NCI-H2196 treated with DMSO at 0.1 percent for 48 hours (cell line): ENCODE results near the gene JMJD1C.
"Not testable (repeated sequence)": the region's sequence is repeated elsewhere in the genome, so short reads cannot be mapped to it uniquely, and the experiment has no call there.

Experiments
- DNase-seq: peaks from one replicate; lab custom pipeline; 2025; ENCODE audit not compliant: unreplicated experiment; lab: John Stamatoyannopoulos, UW

The JMJD1C gene

GRCh38 chr10:63365976-63366765 is 99.6 kb downstream of the JMJD1C start:
- no peak for DNase-seq

DNA sequence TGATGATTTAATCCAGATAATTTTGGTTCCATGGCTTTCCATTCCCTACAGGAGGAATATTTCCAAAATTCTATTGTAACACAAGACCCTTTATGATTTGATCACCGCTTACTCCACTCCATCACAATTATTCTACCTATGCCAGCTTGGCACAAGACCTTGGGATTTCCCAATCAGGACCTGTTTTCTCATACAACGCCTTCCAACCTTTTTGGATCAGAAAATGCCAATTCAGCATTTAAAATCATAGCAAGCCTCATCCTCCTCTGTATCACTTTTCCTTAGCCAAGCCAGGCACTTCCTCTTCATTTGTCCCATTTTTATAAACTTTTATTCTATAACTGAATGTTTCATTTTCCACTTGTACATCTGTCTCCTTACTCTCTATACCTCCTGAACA is 100.9 kb downstream of the JMJD1C start:
- no peak for DNase-seq

DNA sequence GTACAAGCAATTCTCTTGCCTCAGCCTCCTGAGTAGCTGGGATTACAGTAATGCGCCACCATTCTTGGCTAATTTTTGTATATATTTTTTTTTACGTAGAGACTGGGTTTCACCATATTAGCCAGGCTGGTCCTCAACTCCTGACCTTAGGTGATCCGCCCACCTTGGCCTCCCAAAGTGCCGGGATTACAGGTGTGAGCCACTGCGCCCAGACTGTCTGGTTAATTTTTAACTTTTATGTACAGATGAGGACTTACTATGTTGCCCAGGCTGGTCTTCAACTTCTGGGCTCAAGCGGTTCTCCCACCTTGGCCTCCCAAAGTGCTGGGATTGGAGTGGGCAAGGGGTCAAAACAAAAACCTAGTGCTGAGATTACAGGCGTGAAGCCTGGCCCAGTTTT is 101.8 kb downstream of the JMJD1C start:
- DNase-seq = no peak

DNA sequence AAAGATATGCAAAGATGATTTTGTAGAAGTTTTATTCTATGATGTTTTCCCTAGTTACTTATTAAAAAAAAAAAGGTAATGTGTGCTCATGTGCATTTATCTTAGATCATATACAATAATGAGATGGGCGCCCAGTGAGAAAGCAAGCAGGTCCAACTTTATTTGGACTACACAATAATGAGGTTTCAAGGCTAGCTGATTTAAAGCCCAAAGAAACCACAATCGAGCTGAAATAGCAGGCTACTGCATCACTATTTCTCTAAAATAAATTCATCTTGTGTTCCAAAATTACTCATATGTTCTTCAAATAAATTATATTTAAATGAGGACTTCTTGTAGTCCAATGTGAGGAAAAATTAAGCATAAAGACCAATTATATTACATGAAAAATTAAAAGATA is 110.1 kb downstream of the JMJD1C start:
- no peak for DNase-seq

- DNase-seq = no peak
Observed at GRCh38 chr10:63352976-63353375, 112.8 kb downstream of the JMJD1C start.

- no peak for DNase-seq
Observed at GRCh38 chr10:63348245-63348850, 117.4 kb downstream of the JMJD1C start.

- DNase-seq = no peak
Observed at GRCh38 chr10:63346015-63346441, 119.7 kb downstream of the JMJD1C start.

DNA sequence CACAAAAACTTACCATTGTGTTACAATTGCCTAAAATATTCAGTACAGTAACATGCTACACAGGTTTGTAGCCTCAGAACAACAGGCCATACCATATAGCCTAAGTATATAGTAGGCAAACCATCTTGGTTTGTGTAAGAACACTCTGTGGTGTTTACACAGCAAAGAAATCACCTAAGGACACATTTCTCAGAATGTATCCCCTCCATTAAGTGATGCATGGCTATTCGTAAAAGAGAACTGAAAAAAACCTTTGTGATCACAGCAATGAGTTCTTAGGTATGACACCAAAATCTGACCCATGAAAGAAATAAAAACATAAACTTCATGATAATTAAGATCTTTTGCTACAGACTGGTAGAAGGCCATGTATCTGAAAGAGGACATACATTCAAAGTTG is 121.5 kb downstream of the JMJD1C start:
- no peak for DNase-seq

DNA sequence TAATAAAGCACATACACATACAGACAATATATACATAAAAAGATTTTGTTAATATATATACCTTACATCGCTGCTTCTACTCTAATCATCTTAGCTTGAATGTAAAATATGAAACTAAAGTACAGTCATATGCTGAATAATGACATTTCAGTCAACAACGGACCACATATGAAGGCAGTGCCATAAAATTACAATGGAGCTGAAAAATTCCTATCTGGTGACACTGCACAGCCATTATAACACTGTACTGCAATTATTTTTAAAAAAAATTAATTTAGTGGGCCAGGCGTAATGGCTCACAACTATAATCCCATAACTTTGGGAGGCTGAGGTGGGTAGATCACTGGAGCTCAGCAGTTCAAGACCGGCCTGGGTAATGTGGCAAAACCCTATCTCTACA is 122.3 kb downstream of the JMJD1C start:
- no peak for DNase-seq

DNA sequence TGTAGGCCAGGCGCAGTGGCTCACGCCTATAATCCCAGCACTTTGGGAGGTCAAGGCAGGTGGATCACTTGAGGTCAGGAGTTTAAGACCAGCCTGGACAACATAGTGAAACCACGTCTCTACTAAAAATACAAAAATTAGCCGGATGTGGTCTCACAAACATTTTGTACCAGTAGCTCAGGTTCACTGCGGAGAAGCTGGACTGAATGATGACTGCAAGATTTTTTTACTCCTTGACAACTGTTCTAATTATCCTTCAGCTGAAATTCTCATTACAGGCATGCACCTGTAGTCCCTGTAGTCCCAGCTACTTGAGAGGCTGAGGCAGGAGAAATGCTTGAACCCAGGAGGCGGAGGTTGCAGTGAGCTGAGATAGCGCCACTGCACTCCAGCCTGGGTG is 126.1 kb downstream of the JMJD1C start:
- not testable (repeated sequence) for DNase-seq

DNA sequence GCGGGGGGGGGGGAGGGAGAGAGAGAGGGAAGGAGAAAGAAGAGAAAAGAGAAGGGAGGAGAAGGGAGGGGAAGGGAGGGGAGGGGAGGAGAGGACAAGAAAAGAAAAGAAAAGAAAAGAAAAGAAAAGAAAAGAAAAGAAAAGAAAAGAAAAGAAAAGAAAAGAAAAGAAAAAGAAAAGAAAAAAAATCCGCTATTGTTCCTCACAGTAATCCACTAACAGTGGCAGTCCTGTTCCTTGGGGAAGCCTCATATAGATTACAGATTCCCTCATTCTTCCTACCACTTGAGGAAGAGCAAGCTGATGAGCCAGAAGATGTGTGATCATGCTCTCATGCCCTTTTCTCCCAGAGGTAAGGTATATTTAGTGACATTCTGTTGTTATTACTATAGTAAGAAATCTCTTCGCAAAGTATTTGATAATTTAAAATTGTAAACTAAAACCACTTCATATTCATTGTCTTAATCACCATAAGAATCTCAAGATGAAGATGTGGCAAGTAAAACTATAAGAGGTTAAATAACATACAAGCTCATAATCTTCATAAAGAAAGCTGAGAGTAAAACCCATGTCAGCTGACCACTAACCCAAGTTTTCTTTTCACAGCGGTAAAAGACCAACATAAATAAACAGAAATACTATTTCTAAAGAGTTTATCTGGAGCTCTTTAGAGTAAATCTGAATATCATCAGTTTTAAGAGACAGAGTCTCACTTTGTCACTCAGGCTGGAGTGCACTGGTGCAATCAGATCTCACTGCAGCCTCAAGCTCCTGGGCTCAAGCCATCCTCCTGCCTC is 128.1 kb downstream of the JMJD1C start:
- DNase-seq = no peak

DNA sequence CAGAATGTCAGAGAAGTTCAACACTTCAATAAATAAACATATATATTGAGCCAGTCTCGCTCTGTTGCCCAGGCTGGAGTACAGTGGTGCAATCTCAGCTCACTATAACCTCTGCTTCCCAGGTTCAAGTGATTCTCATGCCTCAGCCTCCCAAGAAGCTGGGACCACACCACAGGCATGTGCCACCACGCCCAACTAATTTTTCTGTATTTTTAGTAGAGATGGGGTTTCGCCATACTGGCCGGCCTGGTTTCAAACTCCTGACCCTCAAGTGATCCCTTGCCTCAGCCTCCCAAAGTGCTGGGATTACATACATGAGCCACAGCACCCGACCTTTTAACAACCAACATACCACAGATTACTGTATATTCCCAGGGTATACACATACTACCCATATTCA is 134.2 kb downstream of the JMJD1C start:
- no peak for DNase-seq

DNA sequence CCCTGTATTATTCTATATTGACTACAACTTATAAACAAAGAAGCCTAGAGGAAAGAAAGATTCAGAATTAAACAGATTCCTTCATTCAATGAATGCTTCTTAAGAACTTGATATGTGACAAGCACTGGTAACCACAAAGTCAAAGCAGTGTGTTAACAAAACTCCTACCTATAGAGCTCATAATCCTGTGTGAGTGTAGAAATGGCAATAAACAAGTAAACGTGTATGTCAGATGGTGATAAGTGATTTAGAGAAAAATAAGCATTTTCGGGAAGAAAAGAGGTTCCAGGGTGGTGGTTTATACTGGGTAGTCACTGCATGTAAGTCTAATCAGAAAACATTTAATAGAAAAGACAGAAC is 141.3 kb downstream of the JMJD1C start:
- DNase-seq = no peak

DNA sequence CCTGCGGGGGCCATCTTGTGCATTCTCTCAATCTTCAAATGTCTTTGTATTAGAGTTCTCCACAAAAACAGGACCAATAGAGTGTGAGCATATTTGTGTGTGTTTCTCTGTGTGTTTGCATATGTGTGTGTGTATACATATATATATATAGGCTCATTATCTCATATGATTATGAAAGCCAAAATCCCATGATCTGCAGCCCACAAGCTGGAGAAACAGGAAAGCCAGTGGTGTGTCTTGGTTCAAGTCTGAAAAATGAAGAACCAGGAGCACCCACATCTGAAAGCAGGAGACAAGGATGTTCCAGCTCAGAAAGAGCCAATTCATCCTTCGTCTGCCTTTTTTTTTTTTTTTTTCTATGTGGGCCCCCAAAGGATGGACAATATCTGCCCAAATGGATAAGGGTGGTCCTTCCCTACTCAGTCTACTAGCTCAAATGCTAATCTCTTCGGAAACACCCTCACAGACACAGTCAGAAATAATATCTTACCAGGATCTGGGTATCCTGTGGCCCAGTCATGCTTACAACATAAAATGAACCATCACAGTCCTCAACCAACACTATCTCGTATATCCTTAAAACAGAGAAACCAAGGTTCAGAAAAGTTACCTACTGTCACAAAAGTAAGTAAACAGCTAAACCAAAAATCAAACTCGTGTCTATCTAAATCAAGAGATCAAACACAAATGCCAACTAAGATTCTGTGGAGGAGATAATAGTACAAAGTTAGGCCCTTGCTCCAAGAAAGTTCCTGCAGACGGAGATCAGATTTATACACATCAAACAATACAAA is 141.9 kb downstream of the JMJD1C start:
- no peak for DNase-seq

- no peak for DNase-seq
Observed at GRCh38 chr10:63320683-63321082, 145.1 kb downstream of the JMJD1C start.

GRCh38 chr10:63319231-63319630 is 146.5 kb downstream of the JMJD1C start:
- no peak for DNase-seq

DNA sequence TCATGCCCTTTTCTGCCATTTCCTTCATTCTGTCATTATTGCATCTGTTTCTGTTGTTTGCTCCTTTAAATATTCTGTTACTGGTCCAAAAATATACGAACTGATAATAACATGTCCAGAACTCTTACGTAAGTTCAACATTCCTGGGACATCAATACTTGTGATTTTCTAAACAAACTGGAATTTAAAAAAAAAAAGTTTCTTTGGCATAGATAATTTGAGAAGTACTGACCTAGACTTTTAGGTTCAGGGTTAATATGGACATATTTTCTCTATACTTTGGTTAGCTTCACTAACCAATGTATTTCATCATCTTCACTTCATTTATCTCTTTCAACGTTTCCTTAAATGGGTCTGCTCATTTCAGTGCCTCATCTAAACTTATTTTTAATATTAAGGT is 147.3 kb downstream of the JMJD1C start:
- no peak for DNase-seq

GRCh38 chr10:63314020-63314419 is 151.8 kb downstream of the JMJD1C start:
- DNase-seq = no peak

DNA sequence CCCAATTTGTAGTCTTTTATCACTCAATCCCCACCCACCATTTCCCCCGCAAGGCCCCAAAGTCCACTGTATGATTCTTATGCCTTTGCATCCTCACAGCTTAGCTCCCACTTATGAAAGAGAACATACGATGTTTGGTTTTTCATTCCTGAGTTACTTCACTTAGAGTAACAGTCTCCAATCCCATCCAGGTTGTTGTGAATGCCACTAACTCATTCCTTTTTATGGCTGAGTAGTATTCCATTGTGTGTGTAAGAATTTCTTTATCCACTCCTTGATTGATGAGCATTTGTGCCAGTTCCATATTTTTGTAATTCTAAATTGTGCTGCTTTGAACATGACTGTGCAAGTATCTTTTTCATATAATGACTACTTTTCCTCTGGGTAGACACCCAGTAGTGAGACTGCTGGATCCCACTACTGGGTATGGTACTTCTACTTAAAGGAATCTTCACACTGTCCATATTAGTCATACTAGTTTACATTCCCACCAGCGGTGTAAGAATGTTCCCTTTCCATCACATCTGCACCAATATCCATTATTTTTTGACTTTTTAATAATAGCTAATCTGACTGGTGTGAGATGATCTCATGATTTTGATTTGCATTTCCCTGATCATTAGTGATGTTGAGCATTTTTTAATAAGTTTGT is 152.6 kb downstream of the JMJD1C start:
- DNase-seq = no peak

DNA sequence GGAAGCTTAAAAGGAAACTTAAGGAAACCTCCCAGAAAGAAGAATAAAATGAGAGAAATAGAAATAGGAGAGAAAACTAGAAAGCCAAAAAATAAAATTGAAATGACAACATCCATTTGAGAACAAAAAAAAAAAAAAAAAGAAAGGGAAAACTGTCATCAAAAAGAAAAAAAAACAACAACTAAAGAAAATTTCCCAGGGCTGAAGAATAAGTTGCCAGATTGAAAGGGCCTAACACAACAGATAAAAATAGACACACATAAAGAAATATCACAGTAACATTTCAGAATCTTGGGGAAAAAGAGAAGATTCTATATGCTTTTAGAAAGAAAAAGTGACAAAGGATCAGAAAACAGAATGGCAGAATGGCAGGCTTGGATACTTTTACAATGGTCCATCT is 157.1 kb downstream of the JMJD1C start:
- no peak for DNase-seq

DNA sequence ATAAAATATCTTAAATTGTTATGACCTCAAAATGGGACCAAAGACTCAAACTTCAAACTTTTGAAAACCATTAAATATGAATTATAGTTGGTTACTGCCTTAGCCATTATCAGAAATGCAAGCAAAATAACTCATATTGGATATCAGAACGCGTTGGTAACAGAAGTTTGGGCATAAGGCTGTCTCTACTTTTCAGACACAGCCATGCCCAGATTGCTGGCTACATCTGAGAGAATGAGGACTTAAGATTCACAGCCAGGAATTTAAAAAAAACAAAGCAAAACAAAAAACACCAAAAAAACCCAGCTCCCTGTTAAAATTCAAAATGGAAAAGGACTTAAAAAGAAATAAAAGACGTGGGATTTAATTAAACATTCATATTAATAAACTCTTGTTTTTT is 161.6 kb downstream of the JMJD1C start:
- no peak for DNase-seq
